Testis (tissue), 2 donors: ENCODE results near the gene DISP2.

Experiments used
- POLR2A ChIP-seq: fragments of 450-650 bp; IDR thresholded peaks from one replicate; pipeline ENCODE4 v1.6.1; 2017; ENCODE audit warnings: antibody characterized with exemption, mild to moderate bottlenecking, moderate library complexity
- TF ChIP-seq, protein P1 (sequence below), 3 experiments: fragments of 450-650 bp in 2 of 3; fragments of 200-600 bp in 1 of 3; sonication (generic) in 1 of 3; IDR thresholded peaks; one replicate each; pipeline ENCODE4 v1.5.1; 2016 to 2019; ENCODE audit warnings: antibody characterized with exemption in 3 of 3, mild to moderate bottlenecking in 2 of 3, moderate library complexity in 1 of 3

- TF ChIP-seq, protein P1, sequence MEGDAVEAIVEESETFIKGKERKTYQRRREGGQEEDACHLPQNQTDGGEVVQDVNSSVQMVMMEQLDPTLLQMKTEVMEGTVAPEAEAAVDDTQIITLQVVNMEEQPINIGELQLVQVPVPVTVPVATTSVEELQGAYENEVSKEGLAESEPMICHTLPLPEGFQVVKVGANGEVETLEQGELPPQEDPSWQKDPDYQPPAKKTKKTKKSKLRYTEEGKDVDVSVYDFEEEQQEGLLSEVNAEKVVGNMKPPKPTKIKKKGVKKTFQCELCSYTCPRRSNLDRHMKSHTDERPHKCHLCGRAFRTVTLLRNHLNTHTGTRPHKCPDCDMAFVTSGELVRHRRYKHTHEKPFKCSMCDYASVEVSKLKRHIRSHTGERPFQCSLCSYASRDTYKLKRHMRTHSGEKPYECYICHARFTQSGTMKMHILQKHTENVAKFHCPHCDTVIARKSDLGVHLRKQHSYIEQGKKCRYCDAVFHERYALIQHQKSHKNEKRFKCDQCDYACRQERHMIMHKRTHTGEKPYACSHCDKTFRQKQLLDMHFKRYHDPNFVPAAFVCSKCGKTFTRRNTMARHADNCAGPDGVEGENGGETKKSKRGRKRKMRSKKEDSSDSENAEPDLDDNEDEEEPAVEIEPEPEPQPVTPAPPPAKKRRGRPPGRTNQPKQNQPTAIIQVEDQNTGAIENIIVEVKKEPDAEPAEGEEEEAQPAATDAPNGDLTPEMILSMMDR (IDR thresholded peaks at IDR 0.05): no peak
- TF ChIP-seq POLR2A: no peak
These were observed 22.9 kb upstream of the DISP2 start for GRCh38 chr15:40334941-40335795.
